GM18498 (cell line): ENCODE results near the gene APOL6.
"Not testable (repeated sequence)": the region's sequence is repeated elsewhere in the genome, so short reads cannot be mapped to it uniquely, and the experiment has no call there.

Experiments
- ATAC-seq: cut with Tn5 transposase; IDR thresholded peaks from one replicate; pipeline ENCODE4 v1.9.1; 2021; ENCODE audit warnings: mild to moderate bottlenecking, moderate library complexity; ENCODE audit not compliant: unreplicated experiment

APOL6 gene

DNA sequence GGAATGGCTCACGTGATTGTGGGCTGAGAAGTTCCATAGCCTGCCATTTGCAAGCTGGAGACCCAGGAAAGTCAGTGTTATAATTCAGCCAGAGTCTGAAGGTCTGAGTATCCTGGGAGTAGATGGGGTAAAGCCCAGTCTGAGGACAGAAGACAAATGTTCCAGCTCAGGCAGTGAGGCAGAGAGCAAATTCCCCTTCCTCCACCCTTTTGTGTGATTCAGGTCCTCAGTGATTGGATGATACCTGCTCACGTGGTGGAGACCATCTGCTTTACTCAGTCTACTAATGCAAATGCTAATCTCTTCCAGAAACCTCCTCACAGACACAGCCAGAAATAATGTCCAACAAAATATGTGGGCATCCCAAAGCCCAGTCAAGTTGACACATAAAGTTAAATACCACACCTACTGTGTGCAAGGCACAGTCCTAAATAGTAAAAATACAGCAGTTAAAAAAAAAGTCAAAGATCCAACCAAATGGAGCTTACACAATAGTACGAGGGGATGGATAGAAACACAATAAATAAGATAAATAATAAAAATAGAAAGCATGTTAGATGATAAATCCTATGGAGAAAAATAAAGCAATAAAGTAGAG is 13.2 kb upstream of the APOL6 start:
- ATAC-seq: no peak

DNA sequence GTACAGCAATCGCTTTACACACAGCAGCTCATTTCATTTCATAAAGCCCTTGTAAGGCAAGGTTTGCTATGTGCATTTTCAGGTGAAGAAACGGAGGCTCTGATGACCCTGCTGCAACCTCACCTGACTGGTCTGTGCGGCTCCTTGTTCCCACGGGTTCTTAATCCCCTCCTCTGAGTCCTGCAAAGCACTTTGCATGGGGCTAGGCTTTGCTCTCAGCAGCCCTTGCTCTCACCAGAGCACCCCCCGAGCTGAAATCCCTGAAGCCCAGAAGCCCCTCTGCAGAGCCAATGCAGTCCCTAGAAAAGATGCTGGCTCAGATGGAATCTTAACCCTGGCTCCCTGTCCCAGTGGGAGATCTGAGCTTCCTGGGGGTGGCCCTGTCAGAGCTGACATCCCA is 11.0 kb upstream of the APOL6 start:
- no peak for ATAC-seq

DNA sequence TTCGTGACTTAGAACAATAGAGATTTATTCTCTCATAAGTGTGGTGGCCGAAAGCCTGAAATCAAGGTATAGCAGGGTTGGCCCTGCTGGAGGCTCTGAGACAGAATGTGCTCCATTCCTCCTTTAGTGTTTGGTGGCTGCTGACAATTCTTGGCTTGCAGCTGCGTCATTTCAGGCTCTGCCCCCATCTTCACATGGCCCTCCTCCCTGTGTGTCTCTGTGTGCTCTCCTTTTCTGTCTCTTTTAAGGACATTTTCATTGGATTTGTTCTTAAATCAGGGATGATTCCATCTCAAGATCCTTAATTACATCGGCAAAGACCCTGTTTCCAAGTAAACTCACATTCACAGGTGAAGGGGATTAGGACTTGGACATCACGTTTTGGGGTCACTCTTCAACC is 10.2 kb upstream of the APOL6 start:
- no peak for ATAC-seq

DNA sequence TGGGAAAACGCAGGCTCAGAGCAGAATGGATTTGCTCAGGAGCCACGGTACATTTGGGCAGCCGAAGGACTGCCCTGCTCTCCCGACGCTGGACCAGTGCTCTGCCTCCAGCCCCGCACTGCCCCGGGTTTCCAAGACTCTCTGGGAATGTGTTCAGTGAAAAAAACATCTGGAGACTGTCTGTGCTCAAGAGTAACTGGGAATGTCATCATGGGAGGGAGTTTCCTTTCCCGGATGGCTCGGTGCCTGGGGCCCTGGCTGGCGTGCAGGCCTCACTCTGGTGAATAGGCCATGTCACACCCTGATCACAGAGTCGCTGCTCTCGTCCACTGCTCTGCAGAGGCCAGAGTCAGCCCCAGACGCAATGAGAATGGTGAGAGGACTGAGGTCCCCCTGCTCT is 9.8 kb upstream of the APOL6 start:
- ATAC-seq: no peak

DNA sequence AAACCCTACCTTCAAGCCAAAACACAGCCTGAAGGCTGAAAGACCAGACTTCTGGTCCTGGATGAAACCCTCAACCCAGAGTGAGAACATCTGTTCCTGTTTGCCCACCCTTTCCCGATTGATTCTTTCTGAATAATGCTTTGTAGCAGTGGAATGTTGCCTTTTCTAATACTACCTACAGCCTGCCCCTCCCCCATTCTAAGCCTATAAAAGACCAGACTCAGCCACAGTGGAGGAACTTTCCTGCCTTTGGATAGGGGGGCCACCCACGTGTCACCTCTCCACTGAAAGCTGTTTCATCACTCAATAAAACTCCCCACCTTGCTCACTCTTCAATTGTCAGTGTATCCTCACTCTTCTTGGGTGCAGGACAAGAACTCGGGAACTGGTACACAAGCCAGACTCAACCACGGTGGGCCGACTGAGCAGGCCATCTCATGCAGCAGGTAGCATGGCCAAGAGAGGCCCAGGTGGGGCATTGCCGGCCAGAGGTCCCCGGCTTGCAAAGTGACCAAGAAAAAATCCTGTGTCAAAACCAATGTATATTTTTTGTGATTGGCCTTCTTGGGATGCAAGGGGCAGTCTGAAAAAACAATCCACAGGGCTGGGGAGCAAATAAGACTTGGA is 6.6 kb upstream of the APOL6 start:
- ATAC-seq: no peak

DNA sequence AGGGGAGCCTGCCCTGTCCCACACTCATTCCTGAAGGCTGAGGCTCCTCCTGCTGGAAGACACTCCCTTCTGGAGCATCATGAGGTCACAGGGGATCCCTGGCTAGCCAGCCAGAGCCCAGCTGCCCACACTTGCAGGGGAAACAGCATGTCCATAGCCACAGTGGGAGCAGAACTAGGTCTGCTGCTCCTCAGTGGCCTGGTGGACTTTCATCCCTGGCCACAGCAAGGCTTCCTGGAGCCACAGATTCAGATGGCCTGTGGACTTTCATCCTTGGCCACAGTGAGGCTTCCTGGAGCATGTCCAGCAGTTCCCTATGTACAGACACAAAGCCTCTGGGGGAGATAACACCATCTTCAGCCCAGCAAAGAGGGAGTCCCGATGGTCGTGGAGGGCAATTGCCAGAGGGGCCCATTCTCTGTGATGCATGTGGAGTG is 5.9 kb upstream of the APOL6 start:
- ATAC-seq: no peak

DNA sequence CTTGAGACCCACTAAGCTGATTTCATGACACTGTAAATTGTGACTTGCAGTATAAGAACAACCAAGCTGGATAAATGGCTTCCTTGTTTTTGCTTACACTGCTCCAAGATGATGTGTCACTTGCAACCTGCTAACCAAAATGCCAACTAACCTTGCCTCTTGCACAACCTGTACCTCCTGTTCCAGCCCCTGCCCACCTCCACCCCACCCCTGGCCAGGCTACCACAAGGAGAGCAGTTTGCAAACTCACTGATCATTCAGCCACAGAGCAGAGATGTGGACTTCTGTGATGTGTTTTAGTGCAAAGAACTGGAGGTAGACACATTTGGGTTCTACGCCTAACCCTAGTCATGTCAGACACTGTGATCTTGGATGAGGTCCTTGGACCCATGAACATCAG is 4.3 kb upstream of the APOL6 start:
- ATAC-seq: no peak

DNA sequence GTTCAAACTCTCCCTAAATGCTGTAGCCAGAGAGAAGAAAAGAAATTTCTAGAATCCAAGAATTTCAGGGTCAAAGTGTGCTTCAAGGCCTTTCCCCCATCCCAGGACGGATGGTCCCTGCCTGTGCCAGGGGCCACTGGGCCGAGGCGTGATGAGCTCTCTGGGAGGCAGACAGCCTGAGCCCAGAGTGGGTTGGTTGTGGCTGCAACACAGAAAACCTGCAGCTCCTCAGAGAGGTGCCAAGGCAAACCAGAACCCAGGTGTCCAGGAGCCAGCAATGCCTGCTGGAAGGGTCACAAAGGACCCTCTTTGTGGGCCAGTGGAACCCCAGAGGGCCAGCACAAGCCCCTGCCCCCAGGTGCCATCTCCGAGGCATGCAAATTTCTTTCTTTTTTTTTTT is 2.6 kb upstream of the APOL6 start:
- ATAC-seq: no peak

DNA sequence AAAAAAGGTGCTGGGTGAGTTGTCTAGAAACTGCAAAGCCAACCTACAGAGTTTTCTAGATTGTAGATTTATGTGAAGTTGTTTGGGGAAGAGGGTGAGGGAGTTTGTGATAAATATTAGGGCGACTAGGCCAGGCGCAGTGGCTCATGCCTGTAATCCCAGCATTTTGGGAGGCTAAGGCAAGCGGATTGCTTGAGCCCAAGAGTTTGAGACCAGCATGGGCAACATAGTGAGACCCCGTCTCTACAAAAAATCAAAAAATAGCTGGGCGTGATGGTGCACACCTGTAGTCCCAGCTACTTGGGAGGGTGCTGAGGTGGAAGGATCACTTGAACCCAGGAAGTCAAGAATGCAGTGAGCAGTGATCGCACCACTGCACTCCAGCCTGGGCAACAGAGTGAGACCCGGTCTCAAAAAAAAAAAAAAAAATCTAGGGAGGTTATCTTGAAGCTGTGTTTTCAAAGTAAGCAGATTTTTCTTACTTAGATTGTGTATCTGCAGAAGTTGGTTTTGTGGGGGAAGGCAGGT is 844 bp downstream of the APOL6 start:
- ATAC-seq: peak; percentile 21

DNA sequence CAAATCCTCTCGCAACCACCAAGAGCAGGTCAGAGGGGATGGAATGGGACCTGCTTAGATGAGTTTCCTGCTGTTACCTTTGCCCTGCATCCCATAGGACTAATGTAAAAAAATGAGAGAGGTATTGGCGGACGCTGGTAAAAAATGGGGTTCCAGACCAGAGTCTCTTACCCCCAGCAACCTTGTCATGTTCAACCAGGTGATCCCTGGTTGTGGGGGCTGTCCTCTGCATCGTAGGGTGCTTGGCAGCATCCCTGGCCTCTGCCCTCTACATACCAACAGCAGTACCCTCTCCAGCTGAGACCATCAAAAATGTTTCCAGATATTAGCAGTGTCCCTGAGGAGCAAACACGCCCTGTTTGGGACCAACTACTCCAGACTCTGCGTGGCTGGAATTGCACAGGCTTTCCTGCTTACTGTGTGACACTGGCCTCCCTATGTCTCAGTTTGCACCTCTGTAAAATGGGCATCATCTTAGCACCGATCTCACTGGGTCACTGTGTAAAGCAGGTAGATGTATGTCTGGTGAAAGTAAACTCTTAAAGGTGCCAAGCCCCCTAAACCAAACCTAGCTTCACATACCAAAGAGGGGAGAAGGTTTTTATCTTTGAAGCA is 1.5 kb downstream of the APOL6 start:
- ATAC-seq: no peak

DNA sequence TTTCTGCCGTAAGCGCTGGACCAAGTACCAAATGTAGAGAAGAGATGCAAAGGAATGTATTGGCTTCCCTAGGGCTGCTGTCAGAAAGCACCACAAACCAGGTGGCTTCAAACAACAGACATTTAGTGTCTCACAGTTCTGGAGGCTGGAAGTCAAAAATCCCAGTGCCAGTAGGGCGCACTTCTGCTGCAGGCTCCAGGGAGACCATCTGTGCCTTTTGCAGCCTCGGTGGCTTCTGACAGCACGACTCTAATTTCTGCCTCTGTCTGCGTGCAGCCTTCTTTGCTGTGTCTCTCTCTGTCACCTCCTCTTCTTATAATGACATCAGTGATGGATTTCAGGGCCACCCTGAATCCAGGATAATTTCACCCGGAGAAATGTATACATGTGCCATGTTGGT is 2.8 kb downstream of the APOL6 start:
- no peak for ATAC-seq

DNA sequence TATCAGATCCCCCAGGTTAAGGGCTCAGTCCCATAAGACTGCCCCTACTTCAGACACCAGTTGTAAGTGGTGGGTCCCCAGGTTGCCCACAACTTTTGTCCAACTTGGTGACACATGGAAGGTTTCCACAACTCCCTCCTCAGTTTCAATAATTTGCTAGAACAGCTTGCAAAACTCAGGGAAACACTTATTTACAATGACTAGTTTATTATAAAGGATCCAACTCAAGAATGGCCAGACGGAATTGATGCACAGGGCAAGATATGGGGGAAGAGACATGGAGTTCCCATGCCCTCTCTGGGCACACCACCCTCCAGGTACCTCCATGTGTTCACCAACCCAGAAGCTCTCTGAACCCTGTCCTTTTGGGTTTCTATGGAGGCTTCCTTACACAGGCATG is 5.6 kb downstream of the APOL6 start:
- no peak for ATAC-seq

DNA sequence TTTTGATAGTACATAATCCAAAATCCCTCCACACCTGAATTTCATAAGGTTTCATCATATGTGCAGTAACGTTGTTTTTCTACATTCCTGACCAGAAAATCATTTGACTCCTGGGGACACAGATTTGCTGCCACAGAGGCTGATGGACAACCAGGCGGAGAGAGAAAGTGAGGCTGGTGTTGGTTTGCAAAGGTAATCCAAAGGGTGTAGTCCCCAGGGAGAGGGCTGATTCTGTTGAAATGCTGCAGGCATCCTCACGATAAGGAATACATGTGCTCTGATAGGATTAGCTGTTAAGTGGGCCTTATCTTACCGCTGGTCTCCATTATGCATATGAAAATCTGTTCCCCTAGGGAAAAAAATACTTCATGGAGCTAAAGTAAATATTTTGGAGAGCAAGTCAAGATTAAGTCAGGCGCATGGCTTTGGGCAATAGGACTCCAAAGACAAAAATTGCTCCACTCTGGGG is 8.1 kb downstream of the APOL6 start:
- ATAC-seq: no peak

DNA sequence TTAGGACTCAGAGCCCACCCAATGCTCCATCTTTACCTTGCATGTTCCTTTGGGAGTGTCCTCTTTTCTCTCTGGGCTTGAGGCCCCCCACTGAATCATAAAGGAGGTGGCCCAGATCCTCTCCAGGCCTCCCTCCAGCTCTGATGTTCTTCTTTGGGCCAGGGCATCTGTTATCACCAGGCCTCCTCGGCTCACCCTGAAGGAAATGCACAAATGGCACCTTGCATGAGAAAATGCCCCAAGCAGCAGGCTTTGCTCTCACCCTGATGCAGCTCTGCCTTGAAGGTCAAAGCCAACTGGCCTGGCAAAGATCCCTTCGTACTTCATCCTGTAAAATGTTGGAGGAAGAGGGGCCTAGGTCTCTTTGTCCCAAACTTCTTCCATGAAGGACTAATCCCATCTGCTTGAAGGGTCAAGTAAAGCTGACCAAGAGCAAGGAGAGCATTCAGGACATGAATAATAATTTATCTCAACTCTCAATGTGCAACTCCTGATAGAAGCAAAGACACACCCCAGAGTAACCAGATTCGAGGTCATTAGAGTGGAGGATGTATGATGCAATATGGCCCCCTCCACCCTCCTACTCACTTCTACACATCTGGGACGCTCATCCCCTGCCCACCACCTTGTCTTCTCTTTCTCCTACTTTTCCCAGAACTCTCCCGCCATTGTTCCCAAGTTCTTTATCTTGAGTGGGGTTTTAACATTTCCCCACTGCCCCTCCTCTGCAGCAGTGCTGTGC is 9.5 kb downstream of the APOL6 start:
- ATAC-seq: no peak

DNA sequence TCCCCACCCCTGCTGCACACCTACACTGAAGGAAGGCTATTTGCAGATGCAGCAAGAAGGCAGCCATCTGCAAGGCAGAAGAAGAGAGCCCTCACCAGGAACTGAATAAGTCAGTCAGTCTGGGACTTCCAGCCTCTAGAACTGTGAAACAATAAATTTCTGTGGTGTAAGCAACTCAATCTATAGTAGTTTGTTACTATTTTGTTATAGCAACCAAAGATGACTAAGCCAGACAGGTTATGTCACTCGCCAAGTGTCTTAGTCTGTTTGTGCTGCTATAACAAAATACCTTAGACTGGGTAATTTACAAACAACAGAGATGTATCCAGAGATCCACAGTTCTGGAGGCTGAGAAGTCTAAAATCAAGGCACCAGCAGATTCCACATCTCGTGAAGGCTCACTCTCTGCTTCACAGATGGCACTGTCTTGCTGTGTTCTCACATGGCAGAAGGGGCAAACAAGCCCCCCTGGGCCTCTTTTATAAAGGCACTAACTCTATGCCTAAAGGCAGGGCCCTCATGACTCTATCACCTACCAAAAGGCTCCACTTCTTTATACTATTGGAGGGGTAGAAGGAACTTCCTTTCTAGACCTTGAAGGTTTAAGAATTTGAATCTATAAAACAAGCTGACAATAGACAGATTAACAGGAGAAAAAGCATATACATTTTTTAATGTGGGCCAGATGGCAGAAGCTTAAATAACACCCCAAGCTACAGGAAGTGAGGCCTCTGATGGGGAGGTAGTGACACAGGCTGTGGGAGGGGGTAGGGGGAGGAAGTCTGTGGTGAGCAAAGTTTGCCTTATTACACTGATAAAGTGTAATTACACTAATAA is 12.3 kb downstream of the APOL6 start:
- no peak for ATAC-seq

DNA sequence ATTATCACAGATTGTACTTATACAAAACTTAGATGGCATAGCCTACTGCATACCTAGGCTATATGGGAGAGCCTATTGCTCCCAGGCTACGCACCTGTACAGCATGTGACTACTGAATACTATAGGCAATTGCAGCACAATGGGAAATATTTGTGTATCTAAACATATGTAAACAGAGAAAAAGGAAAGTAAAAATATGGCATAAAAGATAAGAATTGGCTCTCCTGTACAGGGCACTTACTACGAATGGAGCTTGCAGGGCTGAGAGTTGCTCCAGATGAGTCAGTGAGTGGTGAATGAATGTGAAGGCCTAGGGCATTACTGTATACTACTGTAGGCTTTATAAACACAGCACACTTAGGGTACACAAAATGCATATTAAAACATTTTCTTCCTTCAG is 13.2 kb downstream of the APOL6 start:
- no peak for ATAC-seq

DNA sequence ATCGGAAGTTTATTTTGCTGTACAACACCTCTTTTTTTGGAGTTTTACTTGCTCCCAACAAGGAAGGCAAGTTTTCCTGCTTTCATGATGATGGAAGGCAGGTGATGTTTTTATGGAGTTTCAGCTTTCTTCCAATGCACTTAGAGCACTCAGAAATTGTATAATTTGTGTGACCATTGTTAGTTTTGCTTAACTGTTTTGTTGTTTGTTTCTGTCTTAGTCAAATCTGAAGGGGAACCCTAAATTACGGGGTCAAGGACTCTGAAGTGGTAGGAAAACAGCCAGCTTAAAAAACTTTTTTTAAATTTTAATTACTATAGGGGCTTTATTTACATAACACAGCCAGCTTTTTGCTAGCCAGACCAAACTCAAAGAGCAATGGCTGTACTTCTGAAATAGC is 14.7 kb downstream of the APOL6 start:
- ATAC-seq: no peak

DNA sequence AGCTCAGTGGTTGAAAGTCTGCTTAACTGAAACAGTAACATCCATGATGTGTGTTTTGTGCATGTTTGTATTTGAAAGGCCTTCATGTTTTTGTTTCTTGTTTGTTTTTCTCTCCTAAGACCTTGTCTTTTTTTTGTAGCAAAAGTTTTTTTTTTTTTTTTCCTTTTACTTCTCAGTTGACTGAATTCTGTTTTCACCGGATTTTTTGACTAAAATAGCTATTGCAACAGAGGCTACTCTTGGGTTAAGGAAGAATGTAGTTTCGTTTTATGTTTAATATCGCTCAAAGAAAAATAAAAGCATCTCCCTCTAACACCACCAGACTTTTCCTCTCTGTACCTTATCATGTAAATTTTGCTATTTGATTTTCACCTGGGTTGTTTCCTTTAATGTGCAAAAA is 15.1 kb downstream of the APOL6 start:
- no peak for ATAC-seq

DNA sequence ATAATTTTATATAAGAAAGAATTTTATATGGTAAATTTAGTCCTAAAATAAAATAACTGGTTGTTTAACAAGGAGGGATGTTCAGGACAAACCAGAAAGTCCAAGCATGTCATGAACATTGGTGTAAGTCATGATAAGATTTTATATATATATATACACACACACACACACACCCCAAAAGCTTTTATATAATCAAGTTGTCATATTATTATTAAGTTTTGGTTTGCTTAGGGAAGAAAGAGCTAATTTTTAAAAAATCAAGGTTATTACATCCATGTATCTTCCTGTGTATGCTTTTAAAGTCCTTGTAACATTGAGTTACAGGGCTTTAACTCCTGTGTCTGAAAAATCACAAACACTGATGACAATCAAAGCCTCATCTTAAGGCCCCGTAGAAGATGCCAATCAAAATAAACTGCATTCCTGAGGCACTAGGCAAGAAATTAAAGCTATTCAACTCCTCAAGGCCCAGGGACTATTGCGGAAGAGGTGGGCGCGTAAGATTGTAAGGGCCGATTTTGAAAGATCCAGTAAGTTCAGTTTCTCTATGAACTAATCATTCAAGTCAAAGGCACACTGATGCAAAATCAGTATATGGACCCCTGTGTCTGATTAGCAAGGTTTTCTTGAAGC is 16.8 kb downstream of the APOL6 start:
- ATAC-seq: no peak

DNA sequence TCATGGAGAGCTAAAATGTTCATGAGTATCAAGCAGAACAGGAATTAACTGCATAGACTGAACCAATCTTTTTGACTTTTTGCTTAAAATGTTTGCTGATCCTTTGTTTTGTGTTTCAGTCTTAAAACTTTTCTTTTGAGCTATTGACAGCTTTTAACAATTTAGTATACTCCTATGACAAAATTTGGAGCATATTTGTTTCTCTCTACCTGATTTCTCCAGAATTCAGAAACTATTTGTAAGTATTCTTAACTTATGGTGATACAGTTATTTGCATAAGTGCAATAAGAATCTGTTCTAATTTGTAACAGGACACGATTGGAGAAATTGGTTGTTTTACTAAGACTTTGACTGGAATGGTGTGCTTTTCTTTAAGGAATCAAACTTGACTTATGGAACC is 18.5 kb downstream of the APOL6 start:
- not testable (repeated sequence) for ATAC-seq
